ENCODE data around the gene HEYL. TPM values are rescaled to one million over a fixed set of nuclear protein-coding genes. Genes with fewer than 3 reads are reported as not detected.

HEYL gene
- total and polyA plus RNA-seq, 9 of the 15 experiments (the other 6 are each of a cell fraction or from before 2014, with no cell fraction given), result 0.13 to 0.89 (median 0.25) TPM

DNA sequence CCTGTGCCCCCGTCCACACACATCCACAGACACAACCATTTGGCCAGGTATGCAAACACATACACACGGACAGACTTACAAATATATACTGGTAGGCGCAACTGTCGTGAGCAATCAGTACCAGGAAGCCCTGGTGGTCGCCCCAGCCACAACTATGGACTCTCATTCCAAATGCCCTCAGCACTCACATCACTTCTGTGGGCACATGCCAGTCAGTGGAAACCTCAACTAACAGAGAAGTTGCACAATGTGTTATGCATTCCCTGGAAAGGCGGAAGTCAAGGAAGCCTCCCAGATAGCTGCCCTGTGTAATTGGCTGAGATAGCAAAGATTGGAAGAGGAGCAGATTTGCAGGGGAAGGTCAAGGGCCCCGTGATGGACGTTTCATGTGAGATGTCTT, 1.4 kb upstream of the HEYL start:
- H2AFZ ChIP-seq (ENCODE audit: low read depth, low read length), result no peak overlapping the region
- FAIRE-seq (no peak), ATAC-seq (no peak), DNase-seq (ENCODE audit: extremely low read depth in 1 of 4, low spot score in 3 of 4) (no peak)
- intact Hi-C loops (cut with micrococcal nuclease) (no loop called here), in situ Hi-C loops (cut with MboI) (no loop called here)
- H4K20me1 ChIP-seq (replicated peaks; ENCODE audit: control insufficient read depth, insufficient read depth, low read length), result no peaks in the 10 kb centered on the region
- no peak overlapping the region for H3K4me3 ChIP-seq
- H3K4me1 ChIP-seq (replicated peaks in 1 of 2; ENCODE audit: control insufficient read depth in 2 of 2, insufficient read depth in 2 of 2, low read length in 2 of 2), result peaks cover 9 to 12% of the 10 kb centered on the region in 2 experiments
- 49% methylated on average over 8 of the region's 8 CpGs for WGBS (ENCODE audit: insufficient coverage, low coverage, missing lambda C conversion rate)
- H3K27ac ChIP-seq (ENCODE audit: extremely low read depth, low read depth, low read length), result no peak overlapping the region
- CTCF ChIA-PET (ENCODE audit: low intra/inter-chr PET ratio), result interaction anchor here (2.5 kb wide), 1 partner anchor 34 kb away, joined by 13 read pairs; no protein-coding TSS in a partner anchor
- no TSS peak for BruUV-seq (replicated peaks)
- POLR2A ChIA-PET, result interaction anchor here (1.1 kb wide), 1 partner anchor 13 kb away, joined by 3 read pairs; no protein-coding TSS in a partner anchor
- H3K9me1 ChIP-seq (ENCODE audit: control insufficient read depth, insufficient read depth, low read length), result no peaks in the 10 kb centered on the region
- H3K9me3 ChIP-seq (replicated peaks; ENCODE audit: control insufficient read depth, insufficient read depth, low read depth, low read length), result no peaks in the 10 kb centered on the region
- H3K27me3 ChIP-seq (ENCODE audit: control insufficient read depth in 2 of 2, insufficient read depth in 2 of 2, low read length in 2 of 2), result peaks cover 9 to 35% of the 10 kb centered on the region in 2 experiments; a peak in 4 of 5 replicates
- H3K79me2 ChIP-seq (ENCODE audit: control insufficient read depth, insufficient read depth, low read length), result no peaks in the 10 kb centered on the region
- no peak overlapping the region for H3K9ac ChIP-seq (ENCODE audit: insufficient read depth in 1 of 2, low read depth in 2 of 2, low read length in 2 of 2)
- 0 out of 2 replicates have a peak, but pooled peaks have one; percentile 25 for TF ChIP-seq CEBPB (tag; IDR thresholded peaks at IDR 0.05)
- no peak for TF ChIP-seq ILK (tag; IDR thresholded peaks at IDR 0.05; ENCODE audit: borderline replicate concordance, low read depth)
- no peak overlapping the region for H3K4me2 ChIP-seq (ENCODE audit: insufficient read depth, low read length)
- no peaks in the 10 kb centered on the region for H3K36me3 ChIP-seq (ENCODE audit: control insufficient read depth, insufficient read depth, low read length)

DNA sequence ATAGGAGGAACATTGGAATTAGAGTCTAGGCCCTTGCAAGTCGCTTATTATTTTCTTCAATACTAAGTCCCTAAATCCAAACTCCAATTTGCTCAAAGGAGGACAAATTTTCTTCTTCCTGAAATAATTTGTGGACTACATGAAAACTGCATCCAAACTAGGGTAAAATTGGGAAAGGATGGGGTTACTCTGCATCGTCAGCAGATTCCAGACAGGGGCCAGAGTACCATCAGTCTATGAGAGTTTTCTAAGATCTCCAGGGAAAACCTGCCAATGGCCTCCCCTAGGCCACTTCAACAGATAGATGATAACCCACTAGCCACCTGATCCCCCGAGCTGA, 508 bp downstream of the HEYL start:
- peaks cover 16 to 38% of the 10 kb centered on the region in 2 experiments; a peak in 4 of 5 replicates for H3K27me3 ChIP-seq (ENCODE audit: control insufficient read depth in 2 of 2, insufficient read depth in 2 of 2, low read length in 2 of 2)
- H3K79me2 ChIP-seq (ENCODE audit: control insufficient read depth, insufficient read depth, low read length), result no peaks in the 10 kb centered on the region
- H3K9me1 ChIP-seq (ENCODE audit: control insufficient read depth, insufficient read depth, low read length), result no peaks in the 10 kb centered on the region
- H2AFZ ChIP-seq (ENCODE audit: low read depth, low read length), result peak overlapping the region; percentile 89
- BruUV-seq (replicated peaks), result no TSS peak
- no peak; the same call in 2 of the 3 replicates for ATAC-seq
- peak overlapping the region; percentile 48 for H3K4me3 ChIP-seq
- in situ Hi-C loops (cut with MboI), result no loop called here
- WGBS (ENCODE audit: insufficient coverage, low coverage, missing lambda C conversion rate), result 27% methylated on average over 3 of the region's 3 CpGs
- no peaks in the 10 kb centered on the region for H3K9me3 ChIP-seq (replicated peaks; ENCODE audit: control insufficient read depth, insufficient read depth, low read depth, low read length)
- H3K36me3 ChIP-seq (ENCODE audit: control insufficient read depth, insufficient read depth, low read length), result no peaks in the 10 kb centered on the region
- peaks cover 9 to 12% of the 10 kb centered on the region in 2 experiments for H3K4me1 ChIP-seq (replicated peaks in 1 of 2; ENCODE audit: control insufficient read depth in 2 of 2, insufficient read depth in 2 of 2, low read length in 2 of 2)
- ChIA-PET CTCF (ENCODE audit: low intra/inter-chr PET ratio) (interaction anchor here (0.9 to 2.5 kb wide), 2 partner anchors 15 to 33 kb away, joined by 3 to 13 read pairs; no protein-coding TSS in a partner anchor), POLR2A (interaction anchor here (1.2 to 2.4 kb wide), 2 partner anchors 8 to 13 kb away, joined by 5 to 9 read pairs; no protein-coding TSS in a partner anchor)
- no peaks in the 10 kb centered on the region for H4K20me1 ChIP-seq (replicated peaks; ENCODE audit: control insufficient read depth, insufficient read depth, low read length)
- no peak for DNase-seq (ENCODE audit: extremely low read depth in 1 of 4, low spot score in 3 of 4)
- peak overlapping the region; percentile 82 for H3K4me2 ChIP-seq (ENCODE audit: insufficient read depth, low read length)
- H3K27ac ChIP-seq (ENCODE audit: extremely low read depth, low read depth, low read length), result no peak overlapping the region
- H3K9ac ChIP-seq (ENCODE audit: insufficient read depth in 1 of 2, low read depth in 2 of 2, low read length in 2 of 2), result peak overlapping the region; percentile 22 to 92; a peak in 2 of 4 replicates
- FAIRE-seq, result no peak
- intact Hi-C loops (cut with micrococcal nuclease), result no loop called here
- TF ChIP-seq C11orf30 (IDR thresholded peaks at IDR 0.05; ENCODE audit: low read depth), result peak; percentile 70; the same call in 1 of the 2 replicates
- TF ChIP-seq, protein P1, sequence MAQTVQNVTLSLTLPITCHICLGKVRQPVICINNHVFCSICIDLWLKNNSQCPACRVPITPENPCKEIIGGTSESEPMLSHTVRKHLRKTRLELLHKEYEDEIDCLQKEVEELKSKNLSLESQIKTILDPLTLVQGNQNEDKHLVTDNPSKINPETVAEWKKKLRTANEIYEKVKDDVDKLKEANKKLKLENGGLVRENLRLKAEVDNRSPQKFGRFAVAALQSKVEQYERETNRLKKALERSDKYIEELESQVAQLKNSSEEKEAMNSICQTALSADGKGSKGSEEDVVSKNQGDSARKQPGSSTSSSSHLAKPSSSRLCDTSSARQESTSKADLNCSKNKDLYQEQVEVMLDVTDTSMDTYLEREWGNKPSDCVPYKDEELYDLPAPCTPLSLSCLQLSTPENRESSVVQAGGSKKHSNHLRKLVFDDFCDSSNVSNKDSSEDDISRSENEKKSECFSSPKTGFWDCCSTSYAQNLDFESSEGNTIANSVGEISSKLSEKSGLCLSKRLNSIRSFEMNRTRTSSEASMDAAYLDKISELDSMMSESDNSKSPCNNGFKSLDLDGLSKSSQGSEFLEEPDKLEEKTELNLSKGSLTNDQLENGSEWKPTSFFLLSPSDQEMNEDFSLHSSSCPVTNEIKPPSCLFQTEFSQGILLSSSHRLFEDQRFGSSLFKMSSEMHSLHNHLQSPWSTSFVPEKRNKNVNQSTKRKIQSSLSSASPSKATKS (CRISPR knock-in tag; IDR thresholded peaks at IDR 0.05), result no peak
- TF ChIP-seq POLR2A (conservative IDR thresholded peaks at IDR 0.05), result no peak
- no peak for TF ChIP-seq BDP1 (IDR thresholded peaks at IDR 0.05; ENCODE audit: insufficient read depth, insufficient read length)
- TF ChIP-seq KLF10 (CRISPR knock-in tag; IDR thresholded peaks at IDR 0.05), result no peak
- TF ChIP-seq, protein P2, sequence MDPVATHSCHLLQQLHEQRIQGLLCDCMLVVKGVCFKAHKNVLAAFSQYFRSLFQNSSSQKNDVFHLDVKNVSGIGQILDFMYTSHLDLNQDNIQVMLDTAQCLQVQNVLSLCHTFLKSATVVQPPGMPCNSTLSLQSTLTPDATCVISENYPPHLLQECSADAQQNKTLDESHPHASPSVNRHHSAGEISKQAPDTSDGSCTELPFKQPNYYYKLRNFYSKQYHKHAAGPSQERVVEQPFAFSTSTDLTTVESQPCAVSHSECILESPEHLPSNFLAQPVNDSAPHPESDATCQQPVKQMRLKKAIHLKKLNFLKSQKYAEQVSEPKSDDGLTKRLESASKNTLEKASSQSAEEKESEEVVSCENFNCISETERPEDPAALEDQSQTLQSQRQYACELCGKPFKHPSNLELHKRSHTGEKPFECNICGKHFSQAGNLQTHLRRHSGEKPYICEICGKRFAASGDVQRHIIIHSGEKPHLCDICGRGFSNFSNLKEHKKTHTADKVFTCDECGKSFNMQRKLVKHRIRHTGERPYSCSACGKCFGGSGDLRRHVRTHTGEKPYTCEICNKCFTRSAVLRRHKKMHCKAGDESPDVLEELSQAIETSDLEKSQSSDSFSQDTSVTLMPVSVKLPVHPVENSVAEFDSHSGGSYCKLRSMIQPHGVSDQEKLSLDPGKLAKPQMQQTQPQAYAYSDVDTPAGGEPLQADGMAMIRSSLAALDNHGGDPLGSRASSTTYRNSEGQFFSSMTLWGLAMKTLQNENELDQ (CRISPR knock-in tag; IDR thresholded peaks at IDR 0.05; ENCODE audit: borderline replicate concordance), result no peak
- TF ChIP-seq CC2D1A (IDR thresholded peaks at IDR 0.05), result no peak
- no peak for TF ChIP-seq ELF4 (CRISPR knock-in tag; IDR thresholded peaks at IDR 0.05)
- TF ChIP-seq MAFK (IDR thresholded peaks at IDR 0.05; ENCODE audit: low read length), result peak; percentile 54
- no peak for TF ChIP-seq POLR3A (IDR thresholded peaks at IDR 0.05; ENCODE audit: borderline replicate concordance, extremely low read depth, insufficient read depth, insufficient read length)

Data from K562 (cell line).